Nucleus accumbens (tissue), 56 donors: ENCODE data around the gene BCL2.

Experiments used
- DNase-seq, 56 donors: peaks; one replicate each; lab custom pipeline; 2025; lab: John Stamatoyannopoulos, UW

BCL2 gene

GRCh38 chr18:63164396-63164795, 155.2 kb downstream of the BCL2 start:
- DNase-seq = no peak

DNA sequence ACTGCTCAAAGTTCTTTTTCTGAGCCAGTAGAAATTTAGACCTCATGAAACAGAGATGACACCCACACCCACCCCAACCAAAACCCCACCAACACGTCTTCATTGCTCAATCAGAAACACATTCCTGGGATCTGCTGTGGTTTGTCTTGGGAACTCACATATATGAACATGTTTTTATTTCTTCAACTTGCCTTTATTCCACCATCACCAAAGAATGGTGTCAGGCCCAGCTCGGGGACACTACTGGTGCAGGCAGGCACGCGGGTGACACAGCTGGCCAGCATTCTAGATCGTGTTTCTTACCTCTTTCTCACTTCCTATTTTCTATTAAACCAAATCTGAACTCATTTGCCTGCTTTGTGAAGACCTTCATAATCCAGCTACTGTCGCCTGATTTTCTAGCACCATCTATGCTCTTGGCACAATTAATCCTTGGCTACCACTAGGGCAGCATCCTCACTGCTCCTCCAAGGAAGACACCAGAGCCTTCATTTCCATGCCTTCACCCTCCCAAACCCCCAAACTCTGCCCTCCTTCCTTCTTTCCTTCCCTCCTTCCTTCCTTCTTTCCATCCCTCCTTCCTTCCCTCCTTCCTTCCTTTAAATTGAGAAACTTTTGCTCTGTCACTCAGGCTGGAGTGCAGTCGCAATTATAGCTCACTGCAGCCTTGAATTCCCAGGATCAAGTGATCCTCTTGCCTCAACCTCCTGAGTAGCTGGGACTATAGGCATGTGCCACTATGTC, 157.1 kb downstream of the BCL2 start:
- no peak for DNase-seq

DNA sequence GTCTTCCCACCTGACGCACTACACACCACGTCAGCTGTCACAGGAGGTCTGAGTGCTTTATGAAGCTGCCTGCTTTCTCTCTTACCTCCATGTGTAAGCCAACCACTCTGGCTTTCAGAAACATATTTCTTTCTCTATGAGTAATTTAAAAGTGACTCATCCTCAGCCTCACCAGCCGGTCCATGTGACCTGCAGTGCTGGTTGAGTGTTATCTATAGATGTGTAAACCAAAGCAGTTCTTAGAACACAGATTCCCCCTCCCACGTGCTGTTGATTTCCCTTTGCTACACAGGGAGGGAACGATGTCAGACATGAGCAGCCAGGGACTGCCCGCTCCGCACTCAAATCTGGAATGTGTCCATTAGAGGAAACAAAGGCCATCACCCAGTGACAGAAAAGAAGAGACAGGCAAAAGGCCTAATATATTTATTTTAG, 157.8 kb downstream of the BCL2 start:
- peak in 22 of 56 donors; percentile 8 to 72 (median 34) for DNase-seq

GRCh38 chr18:63161032-63161760, 158.4 kb downstream of the BCL2 start:
- DNase-seq = no peak

DNA sequence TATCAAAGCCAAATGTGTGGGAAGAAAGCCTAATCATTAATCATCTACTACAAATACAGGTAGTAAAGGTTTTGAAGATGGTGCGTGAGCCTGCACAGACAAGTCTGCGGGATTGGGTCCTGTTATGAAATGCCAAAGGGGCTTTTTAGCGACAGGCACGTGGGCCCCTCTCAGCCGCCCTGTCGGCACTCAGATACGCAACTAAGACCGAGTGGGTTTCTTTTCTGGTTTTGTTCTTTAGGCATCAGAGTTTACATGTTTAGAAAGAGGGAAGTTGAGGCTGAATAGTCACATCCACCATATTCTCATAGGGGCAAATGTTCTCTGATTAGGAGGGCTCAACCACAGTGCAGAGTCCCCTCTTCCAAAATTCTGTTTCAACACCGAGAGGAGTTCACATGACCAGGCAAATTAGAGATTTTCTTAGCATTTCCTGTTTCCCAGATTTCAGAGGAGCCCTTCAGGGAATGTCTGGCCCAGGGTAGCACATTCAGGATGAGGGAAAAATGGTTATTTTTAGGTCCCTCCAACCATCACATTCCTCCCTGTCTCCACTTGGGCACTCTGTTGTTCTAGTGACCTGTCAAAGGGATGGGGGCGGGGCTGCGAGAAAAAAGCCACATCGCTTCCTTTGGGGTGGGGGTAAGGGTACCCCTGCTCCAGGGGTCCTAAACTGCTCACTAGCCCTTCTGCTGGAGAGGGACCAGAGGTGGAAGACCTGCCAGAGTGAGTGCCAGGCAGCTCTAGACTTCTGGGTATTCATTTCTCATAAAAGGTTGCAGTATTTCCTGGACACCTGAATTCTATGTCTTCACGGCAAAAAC, 159.2 kb downstream of the BCL2 start:
- DNase-seq = no peak

- no peak for DNase-seq
Observed at GRCh38 chr18:63159590-63159989, 160.0 kb downstream of the BCL2 start.

DNA sequence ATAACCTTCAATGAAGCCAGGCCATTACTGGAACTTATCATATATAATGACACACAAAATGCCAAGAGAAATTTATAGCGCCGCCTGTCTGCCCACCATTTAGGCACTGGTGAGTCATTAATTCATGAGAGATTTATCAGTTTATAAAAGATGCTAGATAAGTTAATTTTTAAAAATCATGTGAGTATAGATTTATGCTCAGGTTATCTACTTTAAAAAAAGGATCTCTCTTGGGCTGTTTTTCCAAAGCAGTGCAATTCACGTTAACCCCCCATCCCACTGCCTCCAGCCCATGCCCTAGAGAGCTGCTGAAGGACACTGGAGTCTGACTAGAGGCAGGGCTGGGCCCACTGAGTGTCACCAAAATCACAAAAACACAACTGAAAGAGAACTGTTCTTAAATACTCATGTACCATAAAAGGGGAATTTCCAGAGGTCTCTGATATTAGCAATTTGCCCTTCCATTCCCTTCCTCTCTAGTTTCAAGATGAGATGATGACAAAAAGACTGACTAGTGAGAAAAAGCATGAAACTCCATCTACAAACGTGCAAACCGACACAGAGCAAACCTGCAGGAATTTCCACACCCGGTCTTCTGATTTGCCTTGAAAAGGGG, 160.8 kb downstream of the BCL2 start:
- DNase-seq = no peak

- DNase-seq = no peak
Observed at GRCh38 chr18:63158012-63158631, 161.4 kb downstream of the BCL2 start.

GRCh38 chr18:63157293-63158011, 162.1 kb downstream of the BCL2 start:
- no peak for DNase-seq

DNA sequence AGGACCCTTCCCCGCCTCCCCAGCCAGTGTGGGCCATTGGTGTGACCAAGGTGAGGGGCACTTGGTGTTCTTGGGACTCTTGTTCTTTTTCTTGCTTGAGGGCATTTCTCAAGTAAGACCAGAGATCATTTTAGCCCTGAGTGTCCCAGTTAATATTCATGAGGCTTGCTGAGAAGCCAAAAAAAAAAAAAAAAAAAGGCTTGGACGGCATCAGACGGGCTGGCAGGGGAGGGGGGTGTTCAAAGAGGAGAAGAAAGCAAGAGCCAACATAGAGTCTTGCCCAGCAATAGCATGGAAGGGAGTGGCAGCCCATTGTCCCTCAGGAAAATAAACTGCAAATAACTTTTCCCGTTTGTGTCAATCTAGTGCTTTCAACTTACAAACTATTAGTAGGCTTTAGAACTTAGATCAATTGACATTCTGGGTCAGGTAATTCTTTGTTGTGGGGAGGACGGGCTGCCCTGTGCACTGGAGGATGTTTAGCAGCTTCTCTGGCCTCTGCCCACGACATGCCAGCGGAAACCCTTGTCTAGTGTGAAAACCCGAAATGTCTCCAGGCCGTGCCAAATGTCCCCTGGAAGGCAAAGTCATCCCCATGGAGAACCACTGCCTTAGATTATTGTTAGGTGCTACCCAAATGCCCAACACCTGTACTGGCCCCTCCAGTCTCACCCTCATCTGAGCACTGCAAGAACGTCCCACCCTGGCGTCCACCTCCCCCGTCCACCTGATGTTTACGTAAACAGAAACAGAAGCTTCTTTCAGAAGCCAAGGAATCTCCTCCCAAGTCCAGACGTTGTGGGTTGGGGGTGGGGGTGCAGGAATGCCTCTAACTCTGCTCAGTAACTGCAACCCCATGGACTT, 163.4 kb downstream of the BCL2 start:
- peak in 6 of 56 donors; percentile 21 to 47 (median 26) for DNase-seq

GRCh38 chr18:63155169-63155852, 164.3 kb downstream of the BCL2 start:
- peak in 32 of 56 donors; percentile 12 to 59 (median 28) for DNase-seq

- DNase-seq = no peak
Observed at GRCh38 chr18:63154350-63155152, 165.0 kb downstream of the BCL2 start.

- no peak for DNase-seq
Observed at GRCh38 chr18:63152791-63153190, 166.8 kb downstream of the BCL2 start.

- DNase-seq = no peak
Observed at GRCh38 chr18:63152096-63152495, 167.5 kb downstream of the BCL2 start.

- DNase-seq = no peak
Observed at GRCh38 chr18:63151539-63151938, 168.0 kb downstream of the BCL2 start.

DNA sequence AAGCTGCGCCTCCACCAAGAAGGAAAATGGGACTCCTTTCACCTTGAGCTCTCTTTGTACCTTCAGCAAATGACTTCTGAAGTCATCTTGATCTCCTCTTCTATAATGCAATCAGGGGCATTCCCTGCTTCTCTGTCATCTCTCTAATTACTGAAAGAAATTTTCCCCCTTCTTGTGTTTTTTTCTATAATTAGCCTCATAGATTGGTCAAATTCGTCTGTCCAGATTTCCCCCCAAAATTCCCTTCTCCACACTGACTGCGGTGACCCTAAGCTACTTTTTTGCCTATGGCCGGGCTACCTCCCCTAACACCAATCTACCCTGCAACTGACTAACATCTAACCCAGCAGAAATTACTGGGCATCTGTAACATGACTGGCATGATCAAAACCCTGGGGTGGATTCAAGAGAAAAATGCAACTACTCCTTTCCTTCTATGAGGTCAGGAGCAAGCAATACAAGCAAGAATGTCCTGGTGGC, 168.6 kb downstream of the BCL2 start:
- no peak for DNase-seq

DNA sequence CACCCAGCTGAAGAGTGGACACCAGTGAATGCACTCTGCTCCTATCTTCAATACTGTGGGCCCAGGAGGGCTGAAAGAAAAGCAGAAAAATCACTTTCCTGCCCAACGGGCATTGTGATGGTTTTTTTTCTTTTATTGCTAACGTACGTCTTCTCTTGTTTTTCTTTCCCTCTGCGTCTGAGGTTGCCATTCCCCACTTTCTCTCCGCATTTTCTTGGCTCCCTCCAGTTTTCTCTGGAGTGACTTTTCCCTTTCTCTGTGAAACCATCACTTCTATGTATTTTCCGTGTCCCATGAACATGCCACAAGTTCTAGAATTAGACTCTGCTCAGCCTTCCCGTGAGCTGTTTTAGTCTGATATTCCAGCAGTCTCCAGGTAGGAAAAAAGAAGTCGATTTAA, 169.2 kb downstream of the BCL2 start:
- no peak for DNase-seq
